Measurements from ENCODE around the gene LPGAT1.

DNA sequence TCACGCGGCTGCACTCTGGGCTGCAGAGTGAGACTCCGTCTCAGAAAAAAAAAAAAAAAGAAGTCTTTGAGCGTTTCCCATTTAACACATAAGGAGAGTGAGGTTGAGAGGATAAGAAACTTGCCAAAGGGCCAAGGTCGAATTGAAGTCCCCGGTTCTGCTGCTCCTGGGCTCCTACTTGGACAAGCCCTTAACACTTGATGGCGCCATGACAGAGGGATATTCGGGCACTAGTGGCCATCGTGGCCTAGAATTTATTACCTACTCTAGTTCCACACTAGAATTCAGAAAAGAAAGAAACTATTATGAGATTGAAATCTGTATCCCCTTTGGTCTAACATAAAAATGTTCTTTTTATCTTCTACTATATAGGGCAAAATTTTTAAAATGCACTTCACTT, 89.4 kb downstream of the LPGAT1 start:
- TF ChIP-seq, protein P1, sequence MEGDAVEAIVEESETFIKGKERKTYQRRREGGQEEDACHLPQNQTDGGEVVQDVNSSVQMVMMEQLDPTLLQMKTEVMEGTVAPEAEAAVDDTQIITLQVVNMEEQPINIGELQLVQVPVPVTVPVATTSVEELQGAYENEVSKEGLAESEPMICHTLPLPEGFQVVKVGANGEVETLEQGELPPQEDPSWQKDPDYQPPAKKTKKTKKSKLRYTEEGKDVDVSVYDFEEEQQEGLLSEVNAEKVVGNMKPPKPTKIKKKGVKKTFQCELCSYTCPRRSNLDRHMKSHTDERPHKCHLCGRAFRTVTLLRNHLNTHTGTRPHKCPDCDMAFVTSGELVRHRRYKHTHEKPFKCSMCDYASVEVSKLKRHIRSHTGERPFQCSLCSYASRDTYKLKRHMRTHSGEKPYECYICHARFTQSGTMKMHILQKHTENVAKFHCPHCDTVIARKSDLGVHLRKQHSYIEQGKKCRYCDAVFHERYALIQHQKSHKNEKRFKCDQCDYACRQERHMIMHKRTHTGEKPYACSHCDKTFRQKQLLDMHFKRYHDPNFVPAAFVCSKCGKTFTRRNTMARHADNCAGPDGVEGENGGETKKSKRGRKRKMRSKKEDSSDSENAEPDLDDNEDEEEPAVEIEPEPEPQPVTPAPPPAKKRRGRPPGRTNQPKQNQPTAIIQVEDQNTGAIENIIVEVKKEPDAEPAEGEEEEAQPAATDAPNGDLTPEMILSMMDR (IDR thresholded peaks at IDR 0.05; ENCODE audit: low read length), result no peak
- TF ChIP-seq EZH2phosphoT487 (IDR thresholded peaks at IDR 0.05; ENCODE audit: low read length) (no peak), EZH2 (optimal IDR thresholded peaks at IDR 0.05; ENCODE audit: low read depth, low read length) (no peak)
